Measurements from ENCODE around the gene TRAF6.

DNA sequence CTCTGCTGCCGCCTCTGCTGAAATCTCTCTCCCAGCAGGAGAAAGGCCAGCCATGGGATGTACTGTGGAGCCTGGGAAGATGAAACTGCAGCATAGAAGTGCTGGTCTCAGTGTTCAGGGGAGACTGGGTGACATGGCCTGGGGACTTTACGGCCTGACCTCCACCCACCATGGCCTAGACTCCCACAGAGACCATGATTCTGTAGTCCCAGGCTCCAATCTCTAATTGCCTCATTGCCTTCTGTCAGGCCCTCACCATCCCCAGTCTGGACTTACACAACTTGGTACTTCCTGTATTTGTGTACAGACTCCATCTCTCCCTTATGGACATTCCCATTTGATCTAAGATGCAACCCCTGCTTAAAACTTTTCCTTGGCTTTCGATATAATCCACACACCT, 43.1 kb downstream of the TRAF6 start:
- TF ChIP-seq, protein P1, sequence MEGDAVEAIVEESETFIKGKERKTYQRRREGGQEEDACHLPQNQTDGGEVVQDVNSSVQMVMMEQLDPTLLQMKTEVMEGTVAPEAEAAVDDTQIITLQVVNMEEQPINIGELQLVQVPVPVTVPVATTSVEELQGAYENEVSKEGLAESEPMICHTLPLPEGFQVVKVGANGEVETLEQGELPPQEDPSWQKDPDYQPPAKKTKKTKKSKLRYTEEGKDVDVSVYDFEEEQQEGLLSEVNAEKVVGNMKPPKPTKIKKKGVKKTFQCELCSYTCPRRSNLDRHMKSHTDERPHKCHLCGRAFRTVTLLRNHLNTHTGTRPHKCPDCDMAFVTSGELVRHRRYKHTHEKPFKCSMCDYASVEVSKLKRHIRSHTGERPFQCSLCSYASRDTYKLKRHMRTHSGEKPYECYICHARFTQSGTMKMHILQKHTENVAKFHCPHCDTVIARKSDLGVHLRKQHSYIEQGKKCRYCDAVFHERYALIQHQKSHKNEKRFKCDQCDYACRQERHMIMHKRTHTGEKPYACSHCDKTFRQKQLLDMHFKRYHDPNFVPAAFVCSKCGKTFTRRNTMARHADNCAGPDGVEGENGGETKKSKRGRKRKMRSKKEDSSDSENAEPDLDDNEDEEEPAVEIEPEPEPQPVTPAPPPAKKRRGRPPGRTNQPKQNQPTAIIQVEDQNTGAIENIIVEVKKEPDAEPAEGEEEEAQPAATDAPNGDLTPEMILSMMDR (conservative IDR thresholded peaks at IDR 0.05; ENCODE audit: low read depth, low read length) = no peak
- no peak for TF ChIP-seq EZH2phosphoT487 (IDR thresholded peaks at IDR 0.05; ENCODE audit: borderline replicate concordance, low read length)

All from PC-3 (cell line).